SK-N-SH (cell line): ENCODE results near the gene MUC22. TPM values are rescaled to one million over a fixed set of nuclear protein-coding genes. Genes with fewer than 3 reads are reported as not detected.

ENCODE experiments used
- CTCF ChIA-PET: fragments of 300-600, 350-600 bp; formaldehyde crosslinking; extraction: SDS; loops from one replicate; lab custom pipeline; 2021; lab: Yijun Ruan, JAX
- POLR2A ChIA-PET: fragments of 350-600 bp; sonication (Branson Sonifier 250); formaldehyde crosslinking; extraction: SDS; loops from one replicate; lab custom pipeline; 2020; ENCODE audit warnings: antibody characterized with exemption, inconsistent platforms; lab: Yijun Ruan, JAX
- DNase-seq: peaks from one replicate; pipeline ENCODE4 v3.0.0; 2012
- H2AFZ ChIP-seq: fragments of 200-600 bp; sonication (generic); 2 replicates; pipeline ENCODE4 v1.8.1; 2016; ENCODE audit warnings: antibody characterized with exemption, mild to moderate bottlenecking, low read depth
- H3F3A ChIP-seq: fragments of 200-600 bp; sonication (generic); replicated peaks from 2 replicates; pipeline ENCODE3; 2016; ENCODE audit warnings: antibody characterized with exemption, mild to moderate bottlenecking; ENCODE audit not compliant: insufficient read depth
- H3K27ac ChIP-seq, 2 experiments: fragments of 200-500 bp in 1 of 2; fragments of 200-600 bp in 1 of 2; sonication (Bioruptor generic) in 1 of 2; sonication (generic), shearing (Covaris generic) in 1 of 2; 2 replicates each; pipeline versions ENCODE4 v1.5.1 to v1.6.1; 2014 to 2016; ENCODE audit warnings: low read depth in 2 of 2, inconsistent platforms in 1 of 2, low read length in 1 of 2, mild to moderate bottlenecking in 1 of 2, mixed read lengths in 1 of 2
- H3K27me3 ChIP-seq: fragments of 200-600 bp; sonication (generic), shearing (Covaris generic); 2 replicates; pipeline ENCODE4 v1.6.1; 2016; ENCODE audit warnings: mixed run types; ENCODE audit not compliant: insufficient read depth
- H3K36me3 ChIP-seq, 2 experiments: fragments of 200-500 bp in 1 of 2; fragments of 200-600 bp in 1 of 2; sonication (Bioruptor generic) in 1 of 2; sonication (generic) in 1 of 2; replicated peaks in 1 of 2; 2 replicates each; pipeline versions ENCODE3 to v1.5.1; 2014 to 2016; ENCODE audit warnings: low read length in 1 of 2, mild to moderate bottlenecking in 1 of 2; ENCODE audit not compliant: insufficient read depth in 2 of 2, control insufficient read depth in 1 of 2
- H3K4me1 ChIP-seq, 2 experiments: fragments of 200-500 bp in 1 of 2; fragments of 200-600 bp in 1 of 2; sonication (Bioruptor generic) in 1 of 2; sonication (generic), shearing (Covaris generic) in 1 of 2; 2 replicates each; pipeline versions ENCODE4 v1.5.1 to v1.6.1; 2014 to 2016; ENCODE audit warnings: low read depth in 1 of 2, low read length in 1 of 2, mixed run types in 1 of 2; ENCODE audit not compliant: insufficient read depth in 2 of 2, control insufficient read depth in 1 of 2
- H3K4me2 ChIP-seq: fragments of 200-600 bp; sonication (generic), shearing (Covaris generic); 2 replicates; pipeline ENCODE4 v1.6.1; 2017; ENCODE audit warnings: mixed run types
- H3K4me3 ChIP-seq, 2 experiments: fragments of 200-500 bp in 1 of 2; fragments of 200-600 bp in 1 of 2; sonication (Bioruptor generic) in 1 of 2; sonication (generic), shearing (Covaris generic) in 1 of 2; 2 replicates each; pipeline versions ENCODE4 v1.5.1 to v1.8.1; 2014 to 2016; ENCODE audit warnings: low read depth in 2 of 2, inconsistent platforms in 1 of 2, low read length in 1 of 2, mild to moderate bottlenecking in 1 of 2, mixed read lengths in 1 of 2, moderate library complexity in 1 of 2
- H3K79me2 ChIP-seq: fragments of 200-600 bp; sonication (generic); 2 replicates; pipeline ENCODE4 v1.8.1; 2017; ENCODE audit warnings: mild to moderate bottlenecking; ENCODE audit not compliant: insufficient read depth
- H3K9ac ChIP-seq: fragments of 200-600 bp; sonication (generic); 2 replicates; pipeline ENCODE4 v1.6.1; 2017; ENCODE audit warnings: mixed run types
- H3K9me2 ChIP-seq: fragments of 200-600 bp; sonication (generic); 2 replicates; pipeline ENCODE4 v1.6.1; 2017; ENCODE audit warnings: mixed run types
- H3K9me3 ChIP-seq: fragments of 200-600 bp; sonication (generic); 2 replicates; pipeline ENCODE4 v1.6.1; 2017; ENCODE audit warnings: mixed run types, mild to moderate bottlenecking, moderate library complexity
- H4K20me1 ChIP-seq: fragments of 200-600 bp; sonication (generic); 2 replicates; pipeline ENCODE4 v1.6.1; 2017; ENCODE audit warnings: mild to moderate bottlenecking, mixed run types; ENCODE audit not compliant: insufficient read depth
- CHD2 ChIP-seq: fragments of 150-350 bp; IDR thresholded peaks from 2 replicates; pipeline ENCODE4 v1.6.1; 2018; ENCODE audit warnings: low read length; ENCODE audit not compliant: partially characterized antibody
- CTCF ChIP-seq: fragments of 200-600 bp; sonication (generic); IDR thresholded peaks from 2 replicates; pipeline ENCODE4 v1.6.1; 2017; ENCODE audit warnings: antibody characterized with exemption, mild to moderate bottlenecking, moderate library complexity
- FOXJ3 ChIP-seq: sonication (generic); formaldehyde crosslinking; IDR thresholded peaks from 2 replicates; pipeline ENCODE4 v1.5.1; 2020; ENCODE audit warnings: mild to moderate bottlenecking, missing genetic modification reagents
- MAX ChIP-seq: IDR thresholded peaks from 2 replicates; pipeline ENCODE4 v1.4.0; 2012; ENCODE audit warnings: low read depth
- PBX3 ChIP-seq: IDR thresholded peaks from 2 replicates; pipeline ENCODE4; 2012
- POLR2AphosphoS5 ChIP-seq: IDR thresholded peaks from 2 replicates; pipeline ENCODE4 v1.6.1; 2012; ENCODE audit warnings: low read depth, low read length
- RAD21 ChIP-seq: IDR thresholded peaks from 2 replicates; pipeline ENCODE4 v1.6.1; 2012; ENCODE audit warnings: mild to moderate bottlenecking, low read length
- RCOR1 ChIP-seq: fragments of 150-350 bp; IDR thresholded peaks from 2 replicates; pipeline ENCODE4 v1.6.1; 2017; ENCODE audit warnings: antibody characterized with exemption, low read length
- SMC3 ChIP-seq: IDR thresholded peaks from 2 replicates; pipeline ENCODE4 v1.6.1; 2012; ENCODE audit warnings: low read depth, low read length, improper control_type of control experiment
- TCF12 ChIP-seq: IDR thresholded peaks from 2 replicates; pipeline ENCODE4 v1.4.0; 2012
- TEAD4 ChIP-seq: IDR thresholded peaks from 2 replicates; pipeline ENCODE4 v1.4.0; 2012; ENCODE audit warnings: mild to moderate bottlenecking, borderline replicate concordance; ENCODE audit not compliant: insufficient read depth
- WGBS: methylation state at CpG from one replicate; pipeline ENCODE4 v1.1.6; 2017; ENCODE audit warnings: low lambda C conversion rate; 5-methylcytosine and 5-hydroxymethylcytosine counted together
- polyA plus RNA-seq, 3 experiments: library from polyadenylated mRNA; depleted of rRNA; stranded (reverse); fragments of >200 nt; gene quantifications; 2 replicates each; pipeline ENCODE4 v1.2.3, GENCODE V29; 2012
- TF ChIP-seq, protein P1 (sequence below): IDR thresholded peaks from 2 replicates; pipeline ENCODE4 v1.4.0; 2012; ENCODE audit warnings: low read depth, borderline replicate concordance
- TF ChIP-seq, protein P2 (sequence below): fragments of 150-350 bp; IDR thresholded peaks from 2 replicates; pipeline ENCODE4 v1.6.1; 2016; ENCODE audit warnings: mild to moderate bottlenecking, low read depth, low read length

MUC22 gene
- polyA plus RNA-seq, 1 of the 3 experiments (the other 2 are of a cell fraction), result 0.12 TPM

DNA sequence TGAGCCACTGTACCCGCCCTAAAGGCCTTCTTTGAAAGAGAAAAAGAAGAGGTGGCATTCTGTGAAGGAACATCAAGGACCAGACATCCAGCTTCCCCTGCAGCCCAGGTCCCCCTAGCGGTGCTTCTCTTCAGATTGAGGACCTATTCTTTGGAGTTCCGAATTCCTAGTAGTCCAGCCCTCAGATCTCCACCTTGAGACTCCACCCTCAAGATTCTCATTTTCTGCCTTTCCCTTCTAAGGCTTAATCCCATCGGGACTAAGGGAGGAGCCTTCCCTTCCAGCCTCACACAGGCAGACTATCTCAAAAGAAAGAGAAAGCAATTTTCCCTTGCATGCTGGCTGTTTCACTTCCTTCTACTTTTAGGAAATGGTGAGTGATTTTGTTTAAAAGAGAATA is 32.5 kb downstream of the MUC22 start:
- ChIA-PET CTCF (interaction anchor here (0.9 to 1.3 kb wide), 3 partner anchors 70 to 214 kb away, joined by 3 read pairs; no protein-coding TSS in a partner anchor), POLR2A (no interaction called here)
- Histone ChIP-seq H3K79me2 (no peaks in the 10 kb centered on the region), H3K4me1 (peaks cover 2 to 3% of the 10 kb centered on the region in 2 experiments; a peak in 1 of 4 replicates), H3K9ac (no peak overlapping the region), H3K9me3 (no peaks in the 10 kb centered on the region), H3K27me3 (no peaks in the 10 kb centered on the region), H2AFZ (no peak overlapping the region), H3K36me3 (no peaks in the 10 kb centered on the region), H3K9me2 (no peaks in the 10 kb centered on the region), H3F3A (no peaks in the 10 kb centered on the region), H3K4me2 (no peak overlapping the region), H3K27ac (no peak overlapping the region), H4K20me1 (no peaks in the 10 kb centered on the region), H3K4me3 (no peak overlapping the region)
- TF ChIP-seq SMC3 (peak; percentile 66), CTCF (peak; percentile 67), FOXJ3 (CRISPR knock-in tag) (no peak), CHD2 (no peak), PBX3 (no peak), RAD21 (peak; percentile 64)
- WGBS, result 15% methylated on average over 4 of the region's 4 CpGs
- DNase-seq, result peak; percentile 29

DNA sequence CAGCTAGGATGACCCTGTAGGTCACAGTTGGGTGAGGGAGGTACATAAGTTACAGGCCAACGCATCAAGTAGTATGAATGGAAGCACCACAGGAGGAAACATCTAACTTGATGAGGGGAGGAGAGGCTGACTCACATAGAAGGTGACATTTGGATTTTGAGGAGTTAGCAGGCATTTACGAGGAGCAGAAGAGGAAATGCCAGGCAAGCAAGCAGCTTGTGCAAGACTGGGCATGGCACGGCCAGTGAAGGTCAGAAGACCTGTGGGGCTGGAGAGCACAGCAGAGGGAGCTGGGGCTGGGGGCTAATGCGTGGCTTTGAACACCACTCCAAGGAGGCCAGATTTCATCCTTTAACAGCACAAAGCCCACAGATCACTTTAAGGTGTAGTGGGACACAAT is 37.8 kb downstream of the MUC22 start:
- Histone ChIP-seq H3K27ac (no peak overlapping the region), H3F3A (no peaks in the 10 kb centered on the region), H3K79me2 (no peaks in the 10 kb centered on the region), H3K9me2 (no peaks in the 10 kb centered on the region), H3K4me2 (no peak overlapping the region), H3K4me1 (no peaks in the 10 kb centered on the region), H3K9me3 (no peaks in the 10 kb centered on the region), H3K9ac (no peak overlapping the region), H3K36me3 (no peaks in the 10 kb centered on the region), H3K4me3 (no peak overlapping the region), H3K27me3 (no peaks in the 10 kb centered on the region), H2AFZ (no peak overlapping the region), H4K20me1 (no peaks in the 10 kb centered on the region)
- CTCF ChIA-PET, result interaction anchor here (1.2 to 3.6 kb wide), 2 partner anchors 32 to 39 kb away, joined by 4 to 11 read pairs; no protein-coding TSS in a partner anchor
- POLR2A ChIA-PET, result no interaction called here
- no peak for DNase-seq
- TF ChIP-seq MAX, result no peak
- no peak for TF ChIP-seq TCF12
- no peak for TF ChIP-seq RCOR1
- no peak for TF ChIP-seq POLR2AphosphoS5
- TF ChIP-seq, protein P1, sequence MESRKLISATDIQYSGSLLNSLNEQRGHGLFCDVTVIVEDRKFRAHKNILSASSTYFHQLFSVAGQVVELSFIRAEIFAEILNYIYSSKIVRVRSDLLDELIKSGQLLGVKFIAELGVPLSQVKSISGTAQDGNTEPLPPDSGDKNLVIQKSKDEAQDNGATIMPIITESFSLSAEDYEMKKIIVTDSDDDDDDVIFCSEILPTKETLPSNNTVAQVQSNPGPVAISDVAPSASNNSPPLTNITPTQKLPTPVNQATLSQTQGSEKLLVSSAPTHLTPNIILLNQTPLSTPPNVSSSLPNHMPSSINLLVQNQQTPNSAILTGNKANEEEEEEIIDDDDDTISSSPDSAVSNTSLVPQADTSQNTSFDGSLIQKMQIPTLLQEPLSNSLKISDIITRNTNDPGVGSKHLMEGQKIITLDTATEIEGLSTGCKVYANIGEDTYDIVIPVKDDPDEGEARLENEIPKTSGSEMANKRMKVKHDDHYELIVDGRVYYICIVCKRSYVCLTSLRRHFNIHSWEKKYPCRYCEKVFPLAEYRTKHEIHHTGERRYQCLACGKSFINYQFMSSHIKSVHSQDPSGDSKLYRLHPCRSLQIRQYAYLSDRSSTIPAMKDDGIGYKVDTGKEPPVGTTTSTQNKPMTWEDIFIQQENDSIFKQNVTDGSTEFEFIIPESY, result no peak
- no peak for TF ChIP-seq TEAD4
- TF ChIP-seq, protein P2, sequence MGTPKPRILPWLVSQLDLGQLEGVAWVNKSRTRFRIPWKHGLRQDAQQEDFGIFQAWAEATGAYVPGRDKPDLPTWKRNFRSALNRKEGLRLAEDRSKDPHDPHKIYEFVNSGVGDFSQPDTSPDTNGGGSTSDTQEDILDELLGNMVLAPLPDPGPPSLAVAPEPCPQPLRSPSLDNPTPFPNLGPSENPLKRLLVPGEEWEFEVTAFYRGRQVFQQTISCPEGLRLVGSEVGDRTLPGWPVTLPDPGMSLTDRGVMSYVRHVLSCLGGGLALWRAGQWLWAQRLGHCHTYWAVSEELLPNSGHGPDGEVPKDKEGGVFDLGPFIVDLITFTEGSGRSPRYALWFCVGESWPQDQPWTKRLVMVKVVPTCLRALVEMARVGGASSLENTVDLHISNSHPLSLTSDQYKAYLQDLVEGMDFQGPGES, result no peak
- WGBS, result 54% methylated on average over 4 of the region's 4 CpGs
